ENCODE data around the gene TBC1D20. TPM values are rescaled to one million over a fixed set of nuclear protein-coding genes. Genes with fewer than 3 reads are reported as not detected.
A peak's percentile ranks its signal among the peaks of the same experiment; 100 is the strongest.

TBC1D20 gene
- total and polyA plus RNA-seq, 8 donors = 33.4 to 42.6 (median 35.9) TPM

- Histone ChIP-seq H3K4me3 (no peak overlapping the region), H3K4me1 (peaks cover 0 to 8% of the 10 kb centered on the region in 2 donors), H3K27ac (no peak overlapping the region), H3K9me3 (no peaks in the 10 kb centered on the region), H3K36me3 (peaks cover 0 to 61% of the 10 kb centered on the region in 2 donors), H3K27me3 (no peaks in the 10 kb centered on the region)
- no peak for DNase-seq
- intact Hi-C loops (cut with DNase I) = no loop called here
- no peak for TF ChIP-seq CTCF (IDR thresholded peaks at IDR 0.05)
- ATAC-seq = no peak
Observed at GRCh38 chr20:507006-507758, 44.8 kb upstream of the TBC1D20 start.

- peaks cover 0 to 2% of the 10 kb centered on the region in 2 donors for H3K4me1 ChIP-seq
- DNase-seq = no peak
- H3K4me3 ChIP-seq = no peak overlapping the region
- no peaks in the 10 kb centered on the region for H3K27me3 ChIP-seq
- no peak for ATAC-seq
- intact Hi-C loops (cut with DNase I) = no loop called here
- no peak overlapping the region for H3K27ac ChIP-seq
- H3K9me3 ChIP-seq = no peaks in the 10 kb centered on the region
- TF ChIP-seq CTCF (IDR thresholded peaks at IDR 0.05) = no peak
- H3K36me3 ChIP-seq = peaks cover 0 to 83% of the 10 kb centered on the region in 2 donors
Observed at GRCh38 chr20:504632-505075, 42.3 kb upstream of the TBC1D20 start.

- no peak for DNase-seq
- no peak overlapping the region for H3K4me3 ChIP-seq
- no peaks in the 10 kb centered on the region for H3K9me3 ChIP-seq
- H3K27me3 ChIP-seq = no peaks in the 10 kb centered on the region
- intact Hi-C loops (cut with DNase I) = no loop called here
- TF ChIP-seq CTCF (IDR thresholded peaks at IDR 0.05) = no peak
- H3K27ac ChIP-seq = no peak overlapping the region
- no peaks in the 10 kb centered on the region for H3K4me1 ChIP-seq
- H3K36me3 ChIP-seq = peaks cover 0 to 94% of the 10 kb centered on the region in 2 donors
- no peak for ATAC-seq
Observed at GRCh38 chr20:503048-503737, 40.9 kb upstream of the TBC1D20 start.

GRCh38 chr20:497979-498378, 35.6 kb upstream of the TBC1D20 start:
- no peak for TF ChIP-seq CTCF (IDR thresholded peaks at IDR 0.05)
- no peak overlapping the region for H3K4me3 ChIP-seq
- H3K27ac ChIP-seq = no peak overlapping the region
- peaks cover 0 to 8% of the 10 kb centered on the region in 2 donors for H3K4me1 ChIP-seq
- peaks cover 0 to 93% of the 10 kb centered on the region in 2 donors for H3K36me3 ChIP-seq
- no peaks in the 10 kb centered on the region for H3K9me3 ChIP-seq
- ATAC-seq (no peak), DNase-seq (no peak)
- intact Hi-C loops (cut with DNase I) = no loop called here
- no peaks in the 10 kb centered on the region for H3K27me3 ChIP-seq

GRCh38 chr20:496126-496696, 33.9 kb upstream of the TBC1D20 start:
- intact Hi-C loops (cut with DNase I) = no loop called here
- peaks cover 0 to 8% of the 10 kb centered on the region in 2 donors for H3K4me1 ChIP-seq
- no peaks in the 10 kb centered on the region for H3K27me3 ChIP-seq
- ATAC-seq (peak; percentile 47), DNase-seq (peak in 2 of 4 donors; percentile 77 to 85)
- peaks cover 0 to 93% of the 10 kb centered on the region in 2 donors for H3K36me3 ChIP-seq
- no peak overlapping the region for H3K27ac ChIP-seq
- H3K4me3 ChIP-seq = no peak overlapping the region
- no peak for TF ChIP-seq CTCF (IDR thresholded peaks at IDR 0.05)
- no peaks in the 10 kb centered on the region for H3K9me3 ChIP-seq

All from left lung (tissue), 10 donors.